Measurements from ENCODE around the gene DNASE2B.

The DNASE2B gene

DNA sequence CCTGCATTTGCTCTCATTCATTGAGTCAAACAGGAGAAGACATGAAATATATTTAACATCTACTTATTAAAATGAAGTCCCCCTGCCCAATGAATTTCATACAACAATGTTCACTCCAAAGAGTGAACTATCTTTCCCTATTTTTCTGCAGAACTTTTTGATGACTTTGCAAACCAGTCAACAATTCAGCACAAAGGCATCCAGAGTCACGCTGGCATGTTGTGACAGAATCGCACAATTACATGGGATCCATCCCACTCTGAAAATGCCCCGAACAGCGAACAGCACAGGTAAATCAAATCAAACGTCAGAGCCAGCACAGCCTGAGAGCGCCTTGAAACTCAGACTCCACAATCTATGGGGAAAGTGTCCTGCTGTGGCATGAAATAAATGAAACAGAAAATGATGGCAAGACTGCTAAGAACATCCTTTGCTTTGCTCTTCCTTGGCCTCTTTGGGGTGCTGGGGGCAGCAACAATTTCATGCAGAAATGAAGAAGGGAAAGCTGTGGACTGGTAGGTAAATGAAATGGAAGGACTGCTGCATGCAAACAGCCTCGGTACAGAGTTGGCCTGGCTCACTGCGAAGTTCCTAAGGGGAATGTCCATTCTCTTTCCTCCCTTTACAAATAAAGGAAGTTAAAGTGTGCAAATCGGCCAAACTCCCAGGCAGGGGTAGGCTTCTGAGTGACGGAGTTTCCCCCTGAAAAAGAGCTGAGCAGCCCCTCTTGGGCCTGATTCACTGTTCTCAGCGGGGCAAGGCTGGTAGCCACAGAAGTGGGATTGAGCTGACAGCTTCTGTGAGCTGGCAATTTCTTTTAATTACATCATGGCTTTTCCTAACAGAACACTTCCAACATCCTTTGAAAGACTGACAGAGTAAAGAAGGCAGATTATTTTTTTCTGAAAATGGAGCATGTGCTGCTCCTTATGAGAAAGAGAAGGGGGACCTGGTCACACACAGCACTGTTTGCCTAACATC, at the start of gene DNASE2B:
Gene DNASE2B (plus strand): TSS at position 310 of the 981 bp plus-strand sequence. CDS start 81 bp downstream, at position 391.
- no peak for DNase-seq (ENCODE audit: low read depth)

DNA sequence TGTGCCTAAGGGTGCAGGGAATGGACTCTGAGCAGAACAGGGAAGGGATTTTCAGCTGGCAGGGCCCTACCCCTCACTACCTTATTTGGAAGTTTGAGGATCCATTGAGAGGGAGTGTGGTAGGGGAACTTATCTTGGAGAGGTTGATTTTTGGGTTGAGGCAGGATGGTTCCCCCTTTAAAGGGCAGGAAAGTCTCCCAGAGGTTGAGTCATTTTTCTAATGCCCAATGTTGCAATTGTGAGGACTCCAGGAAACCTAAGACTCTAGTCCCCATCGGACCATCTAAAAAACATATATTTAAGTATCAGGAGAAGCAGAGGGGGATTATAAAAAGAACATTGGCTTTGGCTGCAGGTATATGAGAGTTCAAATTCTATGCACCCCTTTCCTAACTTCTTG, 49.5 kb upstream of the DNASE2B start:
- no peak for DNase-seq (ENCODE audit: low read depth)

GRCh38 chr1:84350104-84350503, 48.2 kb upstream of the DNASE2B start:
- no peak for DNase-seq (ENCODE audit: low read depth)

DNA sequence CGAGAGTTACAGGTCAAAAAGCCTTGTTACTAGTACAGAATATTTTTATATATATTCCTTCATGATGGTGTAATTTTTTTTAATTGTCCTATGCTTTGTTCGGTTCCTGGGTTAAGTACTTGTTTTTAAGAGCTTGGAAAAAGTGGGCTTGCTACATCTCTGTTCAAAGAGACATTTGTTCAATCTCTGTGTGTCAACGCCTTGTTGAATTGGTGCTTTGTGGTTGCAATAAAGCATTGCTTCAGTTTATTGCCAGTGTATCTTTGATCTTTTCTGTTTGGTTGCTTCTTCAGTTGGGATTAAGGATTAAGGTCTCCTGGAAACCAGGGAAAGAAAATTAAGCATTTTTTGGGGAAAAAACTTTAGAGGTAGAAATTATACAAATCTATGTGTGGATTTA, 47.7 kb upstream of the DNASE2B start:
- DNase-seq (ENCODE audit: low read depth), result no peak

DNA sequence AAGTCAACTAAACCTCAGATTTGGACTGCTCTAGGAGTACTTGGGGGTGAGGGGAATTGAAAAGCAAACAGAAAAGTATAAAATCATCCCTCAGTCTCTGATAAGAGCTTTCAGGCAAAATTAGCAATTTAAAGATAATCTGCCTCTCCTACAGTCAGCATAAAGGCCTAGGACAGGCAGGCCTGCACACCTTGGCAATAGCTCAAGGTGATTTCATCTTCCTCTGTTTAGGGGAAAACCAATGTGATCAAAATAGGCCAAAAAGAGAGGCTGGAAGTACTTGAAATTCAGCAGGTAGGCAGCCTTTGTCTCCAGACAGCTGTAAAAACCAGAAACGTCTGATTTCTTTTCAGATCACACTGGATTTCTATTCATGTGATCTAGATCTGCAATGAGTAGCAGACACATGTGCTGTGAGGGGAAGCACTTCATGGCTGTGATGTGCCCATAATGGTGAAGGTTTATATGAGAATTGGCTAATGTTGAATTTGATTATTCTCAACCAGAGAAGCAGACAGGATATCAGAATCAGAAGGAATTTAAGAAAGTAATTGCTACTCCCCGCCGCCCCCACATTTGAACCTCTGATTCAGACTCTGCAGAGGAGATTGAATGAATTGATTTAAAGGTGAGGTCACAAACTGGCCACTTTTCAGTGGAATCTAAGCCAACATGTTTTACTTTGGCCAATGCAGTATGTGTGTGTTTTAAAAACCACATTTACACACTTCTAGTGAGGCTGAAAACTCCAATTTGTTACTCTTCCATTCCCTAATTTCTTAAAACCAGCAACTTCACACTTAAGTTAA, 45.8 kb upstream of the DNASE2B start:
- no peak for DNase-seq (ENCODE audit: low read depth)

- DNase-seq (ENCODE audit: low read depth), result no peak
These were observed 44.6 kb upstream of the DNASE2B start for GRCh38 chr1:84353695-84354094.

GRCh38 chr1:84355556-84355955, 42.7 kb upstream of the DNASE2B start:
- no peak for DNase-seq (ENCODE audit: low read depth)

DNA sequence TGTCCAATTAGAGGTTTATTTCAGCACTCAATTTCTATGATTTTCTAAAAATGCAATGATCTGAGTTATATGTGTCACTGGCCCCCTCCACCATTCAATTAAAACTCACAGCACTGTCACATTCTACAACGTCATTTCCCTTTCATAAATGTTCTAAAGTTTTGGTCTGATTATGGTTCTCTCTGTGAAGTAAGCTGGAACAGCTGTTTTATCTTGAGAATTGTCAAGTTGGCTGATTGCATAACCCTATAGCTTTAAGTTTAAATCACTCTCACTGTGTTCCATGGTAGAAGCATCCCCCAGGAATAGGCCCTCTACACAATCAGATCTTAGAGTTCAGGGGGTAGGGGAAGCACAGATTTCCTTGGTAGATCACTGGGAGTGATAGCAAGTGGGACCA, 41.4 kb upstream of the DNASE2B start:
- no peak for DNase-seq (ENCODE audit: low read depth)

DNA sequence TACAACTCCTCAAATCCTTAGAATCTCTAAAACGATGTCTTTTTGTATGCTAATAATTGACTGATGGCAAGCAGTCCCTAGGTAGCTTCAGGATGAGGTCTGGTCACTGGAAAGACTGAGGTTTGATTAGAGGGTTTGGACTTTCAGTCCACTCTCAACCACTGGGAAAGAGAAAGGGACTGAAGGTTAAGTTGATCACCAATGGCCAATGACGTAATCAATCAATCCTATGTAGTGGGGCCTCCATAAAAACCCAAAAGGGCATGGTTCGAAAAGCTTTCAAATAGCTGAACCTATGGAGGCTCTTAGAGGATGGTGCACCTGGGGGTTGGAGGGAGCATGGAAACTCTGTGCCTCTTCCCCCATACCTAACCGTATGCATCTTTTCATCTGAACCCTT, 39.6 kb upstream of the DNASE2B start:
- DNase-seq (ENCODE audit: low read depth), result no peak

GRCh38 chr1:84360316-84360715, 38.0 kb upstream of the DNASE2B start:
- DNase-seq (ENCODE audit: low read depth), result no peak

DNA sequence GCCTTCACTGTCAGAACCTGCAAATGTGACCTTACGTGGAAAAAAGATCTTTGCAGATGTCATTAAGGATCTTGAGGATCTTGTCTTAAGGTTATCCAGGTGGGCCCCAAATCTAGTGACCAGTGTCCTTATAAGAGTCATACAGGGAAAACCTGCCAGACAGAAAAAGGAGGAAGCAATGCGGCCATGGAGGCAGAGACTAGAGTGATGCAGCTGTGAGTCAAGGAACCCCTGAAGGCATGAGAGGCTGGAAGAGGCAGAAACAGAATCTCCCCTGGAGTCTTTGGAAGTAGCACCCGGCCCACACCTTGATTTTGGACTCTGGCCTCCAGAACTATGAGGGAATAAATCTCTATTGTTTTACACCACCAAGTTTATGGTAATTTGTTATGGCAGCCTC, 36.5 kb upstream of the DNASE2B start:
- no peak for DNase-seq (ENCODE audit: low read depth)

DNA sequence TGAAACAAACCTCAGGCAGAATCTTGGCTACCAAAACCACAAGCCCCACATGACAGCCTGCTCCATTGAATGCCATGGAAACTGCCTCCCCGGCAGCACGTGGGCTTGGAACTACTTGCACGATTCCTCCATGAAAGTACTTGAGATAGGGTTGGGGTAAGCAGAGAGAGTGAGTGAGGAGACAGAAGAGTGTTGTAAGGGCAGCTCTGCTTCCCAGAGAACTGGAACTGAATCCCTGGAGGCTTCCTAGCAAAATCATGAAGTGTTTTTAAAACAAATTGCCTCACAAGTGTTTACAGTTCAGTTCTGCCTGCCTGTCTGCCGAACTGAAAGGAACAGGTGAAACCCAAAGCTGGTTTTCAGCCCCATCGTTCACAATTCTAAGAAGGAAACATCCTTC, 35.3 kb upstream of the DNASE2B start:
- DNase-seq (ENCODE audit: low read depth), result no peak

DNA sequence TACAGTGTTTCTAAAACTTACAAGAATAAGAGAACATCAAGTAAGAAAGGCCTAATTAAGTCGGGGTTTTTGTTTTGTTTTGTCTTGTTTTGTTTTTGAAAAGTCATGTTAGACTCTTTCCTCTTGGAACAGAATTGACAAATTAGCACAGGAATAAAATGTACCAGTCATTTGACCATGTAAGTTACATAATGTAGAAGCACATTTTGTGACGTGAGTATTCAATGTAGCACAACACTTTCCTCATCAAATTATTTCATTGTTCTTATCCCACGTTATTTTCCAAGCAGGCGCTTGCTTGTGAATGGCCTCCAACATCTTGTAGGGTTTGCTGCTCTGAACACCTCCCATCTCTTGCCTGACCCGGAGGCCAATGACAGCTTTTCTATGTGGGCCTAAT, 34.7 kb upstream of the DNASE2B start:
- no peak for DNase-seq (ENCODE audit: low read depth)

DNA sequence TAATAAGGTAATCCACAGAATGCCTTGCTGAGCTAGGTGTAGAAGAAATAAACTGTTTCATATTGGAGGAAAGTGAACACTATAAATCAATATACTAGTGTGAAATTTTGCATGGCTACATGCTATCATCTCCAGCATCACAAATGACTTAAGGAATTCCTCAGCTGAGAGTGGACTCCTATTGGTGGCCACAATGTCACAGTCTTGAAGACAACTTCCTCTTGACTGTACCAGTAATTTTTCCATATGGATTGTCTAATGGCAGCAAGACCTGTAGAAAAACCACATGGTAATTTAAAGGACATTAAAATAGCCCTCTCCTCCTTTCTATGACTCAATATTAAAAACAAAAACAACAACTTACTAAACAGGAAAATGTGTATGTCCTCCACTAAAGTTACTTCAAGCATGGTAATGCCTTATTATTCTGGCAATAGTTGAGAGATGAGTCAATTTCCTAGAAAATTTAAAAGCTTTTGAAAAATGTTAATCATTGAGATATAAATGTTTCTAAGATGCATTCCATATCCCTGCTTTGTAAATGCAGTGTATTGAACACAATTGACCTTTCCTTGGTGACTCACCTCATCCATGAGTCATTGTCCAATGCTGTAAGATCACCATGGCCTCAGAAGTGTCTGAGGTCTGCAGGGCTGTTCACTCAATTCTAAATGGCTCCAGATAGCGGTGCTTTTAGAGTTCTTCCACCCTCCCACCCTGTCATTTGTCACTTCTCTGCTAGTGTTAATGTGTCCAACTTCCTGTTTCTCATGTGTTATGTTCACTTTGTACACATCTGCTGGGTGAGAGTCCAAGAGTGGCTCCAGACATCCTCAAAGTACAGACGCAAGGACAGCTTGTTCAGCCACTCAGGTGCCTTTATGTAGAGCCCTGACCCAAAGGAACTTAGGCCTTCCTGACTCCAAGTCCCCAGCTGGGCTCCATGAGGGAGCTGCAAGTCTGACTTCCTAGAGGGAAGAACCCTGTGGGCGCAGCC, 32.8 kb upstream of the DNASE2B start:
- DNase-seq (ENCODE audit: low read depth), result peak; percentile 99

- no peak for DNase-seq (ENCODE audit: low read depth)
These were observed 31.5 kb upstream of the DNASE2B start for GRCh38 chr1:84366786-84367185.

DNA sequence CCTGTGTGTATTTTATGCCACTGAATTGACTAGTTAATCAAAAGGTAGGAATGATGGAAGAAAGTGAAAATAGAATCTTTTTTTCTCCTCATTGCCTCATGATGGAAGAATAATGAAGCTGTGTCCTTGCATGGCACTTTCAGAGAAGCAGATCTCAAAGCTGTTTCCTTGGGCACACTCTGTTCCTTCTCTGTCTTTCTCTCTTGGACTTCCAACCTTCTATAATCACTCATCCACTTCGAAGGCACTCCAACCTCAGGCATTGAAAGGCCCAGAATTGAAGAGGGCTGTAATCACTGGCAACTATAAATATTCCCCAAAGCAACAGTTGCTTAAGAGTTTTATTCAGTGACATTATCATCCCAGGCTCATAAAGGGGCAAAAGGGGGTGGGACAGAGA, 31.1 kb upstream of the DNASE2B start:
- no peak for DNase-seq (ENCODE audit: low read depth)

GRCh38 chr1:84368441-84368840, 29.8 kb upstream of the DNASE2B start:
- no peak for DNase-seq (ENCODE audit: low read depth)

- DNase-seq (ENCODE audit: low read depth), result no peak
These were observed 28.0 kb upstream of the DNASE2B start for GRCh38 chr1:84370266-84370665.

DNA sequence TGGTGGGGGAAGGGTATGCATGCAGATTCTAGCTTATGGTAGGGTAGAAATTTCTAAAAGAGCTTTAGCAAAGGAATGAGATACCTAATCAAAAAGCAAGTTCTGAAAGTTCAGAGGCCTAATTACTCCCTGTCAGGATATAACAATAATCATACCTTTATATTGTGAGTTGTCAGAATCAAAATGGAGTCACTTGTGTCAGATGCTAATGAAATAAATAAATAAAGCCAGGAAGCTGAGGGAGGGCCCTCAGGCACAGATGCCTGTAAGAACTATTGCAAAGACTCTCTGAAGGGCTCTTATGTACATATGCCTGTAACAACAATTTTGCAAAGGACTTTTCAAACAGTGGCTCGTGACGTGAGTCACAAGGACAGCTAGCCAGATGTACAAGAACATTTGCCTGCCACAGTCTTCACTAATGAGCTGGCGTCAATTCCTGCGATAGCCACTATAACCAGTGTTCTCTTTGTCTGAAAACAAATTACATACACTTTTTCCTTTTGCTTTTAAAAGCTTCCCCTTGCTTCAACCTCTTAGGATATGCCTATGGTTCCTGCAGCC, 27.4 kb upstream of the DNASE2B start:
- DNase-seq (ENCODE audit: low read depth), result no peak

DNA sequence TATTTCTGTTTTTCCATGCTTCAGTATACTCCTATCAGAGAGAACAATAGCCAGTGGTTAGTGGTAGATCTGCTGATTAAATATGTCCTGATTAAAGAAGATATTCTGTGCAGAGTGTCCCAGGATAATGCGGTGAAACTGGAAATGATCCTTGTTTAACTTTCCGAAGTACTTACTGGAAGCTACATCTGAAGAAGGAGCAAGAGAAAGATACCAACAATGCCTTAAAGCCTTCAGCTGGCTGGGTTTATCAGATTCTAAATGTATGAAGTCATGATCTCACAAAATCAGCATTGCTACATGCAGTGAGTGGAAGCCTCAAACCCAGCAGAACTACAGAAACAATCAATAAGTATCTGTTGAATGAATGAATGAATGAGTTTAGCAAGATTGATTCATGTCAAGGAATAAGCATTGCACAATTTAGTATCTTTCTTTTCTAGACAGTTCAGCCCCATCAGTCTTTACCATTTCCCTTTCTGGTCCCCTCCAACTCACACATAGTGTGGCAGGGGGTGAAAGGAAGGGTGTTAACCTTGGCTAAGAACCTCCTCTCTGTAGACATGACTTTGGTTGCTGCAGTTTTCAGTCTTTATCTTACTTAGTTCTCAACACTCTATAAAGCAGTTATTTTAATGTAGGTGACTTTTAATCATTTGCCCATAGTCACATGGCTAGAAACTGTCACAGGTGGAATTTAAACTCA, 24.7 kb upstream of the DNASE2B start:
- DNase-seq (ENCODE audit: low read depth), result no peak

All from HS-27A (cell line).